ENCODE results near the gene KRT33B.

The KRT33B gene

GRCh38 chr17:41338961-41339485 is 30.6 kb downstream of the KRT33B start:
- no peak overlapping the region for H3K4me3 ChIP-seq (IDR thresholded peaks at IDR 0.05; ENCODE audit: insufficient read depth, low read depth, low read length)
- peaks cover 46% of the 10 kb centered on the region for H3K4me1 ChIP-seq (ENCODE audit: low read depth, poor library complexity, severe bottlenecking)
- H3K9ac ChIP-seq: no peak overlapping the region
- H3K27me3 ChIP-seq (ENCODE audit: insufficient read depth, low read depth): peaks cover 41% of the 10 kb centered on the region; the same call in 1 of the 2 replicates
- H3K4me2 ChIP-seq: peak overlapping the region; percentile 59
- no peak overlapping the region for H2AFZ ChIP-seq (ENCODE audit: low read depth)
- no peaks in the 10 kb centered on the region for H4K20me1 ChIP-seq (ENCODE audit: insufficient read depth)
- no peak overlapping the region for H3K27ac ChIP-seq
- no peak for TF ChIP-seq CTCF (conservative IDR thresholded peaks at IDR 0.05; ENCODE audit: low read depth, low read length)
- H3K79me2 ChIP-seq (ENCODE audit: insufficient read depth, low read depth): no peaks in the 10 kb centered on the region
- H3K36me3 ChIP-seq (ENCODE audit: insufficient read depth): no peaks in the 10 kb centered on the region

GRCh38 chr17:41335747-41336146 is 33.9 kb downstream of the KRT33B start:
- no peak overlapping the region for H3K4me3 ChIP-seq (IDR thresholded peaks at IDR 0.05; ENCODE audit: insufficient read depth, low read depth, low read length)
- H3K79me2 ChIP-seq (ENCODE audit: insufficient read depth, low read depth): no peaks in the 10 kb centered on the region
- H3K27me3 ChIP-seq (ENCODE audit: insufficient read depth, low read depth): peaks cover 31% of the 10 kb centered on the region; the same call in 1 of the 2 replicates
- H3K36me3 ChIP-seq (ENCODE audit: insufficient read depth): no peaks in the 10 kb centered on the region
- no peaks in the 10 kb centered on the region for H4K20me1 ChIP-seq (ENCODE audit: insufficient read depth)
- H3K9ac ChIP-seq: no peak overlapping the region
- peaks cover 31% of the 10 kb centered on the region for H3K4me1 ChIP-seq (ENCODE audit: low read depth, poor library complexity, severe bottlenecking)
- no peak overlapping the region for H3K4me2 ChIP-seq
- no peak overlapping the region for H2AFZ ChIP-seq (ENCODE audit: low read depth)
- no peak for TF ChIP-seq CTCF (conservative IDR thresholded peaks at IDR 0.05; ENCODE audit: low read depth, low read length)
- H3K27ac ChIP-seq: no peak overlapping the region

GRCh38 chr17:41334385-41335305 is 35.0 kb downstream of the KRT33B start:
- H4K20me1 ChIP-seq (ENCODE audit: insufficient read depth): no peaks in the 10 kb centered on the region
- no peak overlapping the region for H3K4me3 ChIP-seq (IDR thresholded peaks at IDR 0.05; ENCODE audit: insufficient read depth, low read depth, low read length)
- TF ChIP-seq CTCF (conservative IDR thresholded peaks at IDR 0.05; ENCODE audit: low read depth, low read length): no peak
- H3K4me2 ChIP-seq: no peak overlapping the region
- H3K27ac ChIP-seq: no peak overlapping the region
- peaks cover 22% of the 10 kb centered on the region; the same call in 1 of the 2 replicates for H3K27me3 ChIP-seq (ENCODE audit: insufficient read depth, low read depth)
- no peak overlapping the region for H2AFZ ChIP-seq (ENCODE audit: low read depth)
- peaks cover 20% of the 10 kb centered on the region for H3K4me1 ChIP-seq (ENCODE audit: low read depth, poor library complexity, severe bottlenecking)
- H3K36me3 ChIP-seq (ENCODE audit: insufficient read depth): no peaks in the 10 kb centered on the region
- no peaks in the 10 kb centered on the region for H3K79me2 ChIP-seq (ENCODE audit: insufficient read depth, low read depth)
- no peak overlapping the region for H3K9ac ChIP-seq

- Histone ChIP-seq H3K27ac (no peak overlapping the region), H3K79me2 (ENCODE audit: insufficient read depth, low read depth) (no peaks in the 10 kb centered on the region), H3K9ac (no peak overlapping the region), H3K36me3 (ENCODE audit: insufficient read depth) (no peaks in the 10 kb centered on the region), H3K4me1 (ENCODE audit: low read depth, poor library complexity, severe bottlenecking) (peaks cover 12% of the 10 kb centered on the region), H3K4me2 (no peak overlapping the region), H4K20me1 (ENCODE audit: insufficient read depth) (no peaks in the 10 kb centered on the region), H3K4me3 (IDR thresholded peaks at IDR 0.05; ENCODE audit: insufficient read depth, low read depth, low read length) (no peak overlapping the region), H3K27me3 (ENCODE audit: insufficient read depth, low read depth) (peaks cover 18% of the 10 kb centered on the region; the same call in 1 of the 2 replicates), H2AFZ (ENCODE audit: low read depth) (no peak overlapping the region)
- no peak for TF ChIP-seq CTCF (conservative IDR thresholded peaks at IDR 0.05; ENCODE audit: low read depth, low read length)
Observed at GRCh38 chr17:41333836-41334235, 35.8 kb downstream of the KRT33B start.
